ENCODE results near the gene CRYGD.
"Not testable (repeated sequence)": the region's sequence is repeated elsewhere in the genome, so short reads cannot be mapped to it uniquely, and the experiment has no call there.

The CRYGD gene

GRCh38 chr2:208124013-208124715 is at the start of gene CRYGD:
Gene CRYGD, minus strand, starts transcription at chr2:208124524. Its CDS starts 51 bp downstream, at chr2:208124473.
- DNase-seq (ENCODE audit: low read depth, low spot score): not testable (repeated sequence)

GRCh38 chr2:208172125-208172524 is 47.8 kb upstream of the CRYGD start:
- no peak for DNase-seq (ENCODE audit: low read depth, low spot score)

DNA sequence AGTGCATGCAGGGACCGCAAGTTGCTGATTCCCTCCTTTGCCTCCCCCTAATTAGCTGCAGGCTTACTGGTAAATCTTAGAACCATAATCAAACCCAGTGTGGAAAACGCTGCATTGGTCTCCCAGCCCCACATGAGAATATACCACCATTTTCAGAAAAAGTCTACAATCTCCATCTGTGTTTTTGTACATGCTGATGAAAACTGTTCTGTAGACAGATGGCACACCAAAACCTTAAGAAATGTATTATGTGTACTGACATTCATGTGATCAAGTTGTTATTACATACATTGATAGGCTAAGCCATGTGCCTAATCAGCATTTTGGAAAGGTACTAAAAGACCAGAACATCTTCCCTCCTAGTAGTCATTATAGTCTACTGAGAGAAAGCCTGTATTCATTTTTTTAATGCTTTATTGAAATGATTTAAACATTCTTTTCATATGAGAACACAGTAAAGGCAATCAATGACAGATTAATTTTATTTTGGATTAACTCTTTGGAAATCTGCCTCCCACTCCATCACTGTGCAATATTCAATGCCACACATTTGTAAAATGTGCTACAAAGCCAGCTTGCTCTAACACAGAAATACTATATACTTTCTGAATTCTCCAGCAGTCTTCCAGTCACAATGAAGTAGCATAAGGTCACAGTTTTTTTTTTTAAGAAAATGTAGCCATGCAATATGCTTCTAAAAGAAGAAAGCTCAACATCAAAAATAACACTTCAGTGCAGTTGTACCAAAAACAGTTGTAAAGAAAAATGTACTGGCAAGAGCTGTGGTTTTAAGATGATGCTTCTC is 40.8 kb upstream of the CRYGD start:
- DNase-seq (ENCODE audit: low read depth, low spot score): no peak

DNA sequence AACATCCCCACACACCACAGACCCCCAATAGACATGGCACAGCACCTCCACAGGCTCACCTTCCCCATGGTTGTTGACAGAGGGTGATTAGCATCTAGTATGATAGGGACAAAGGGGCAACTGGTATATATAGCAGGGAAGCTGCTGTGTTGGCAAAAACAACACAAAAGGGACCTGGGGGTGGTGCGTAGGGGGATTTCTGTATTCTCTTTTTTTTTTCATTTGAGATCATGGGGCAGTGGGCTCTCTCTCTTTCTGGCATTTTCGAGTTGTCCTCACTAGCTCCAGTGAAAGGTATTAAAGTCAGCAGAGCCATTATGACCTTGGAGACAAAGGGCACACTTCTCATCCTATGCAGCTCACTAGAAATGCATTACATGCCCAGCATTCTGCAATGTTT is 39.2 kb upstream of the CRYGD start, which contains the start of gene CRYGA:
Gene CRYGA, minus strand, starts transcription at position 101 of the 400 bp plus-strand sequence. Its CDS starts 33 bp downstream, at position 68.
- no peak for DNase-seq (ENCODE audit: low read depth, low spot score)

DNA sequence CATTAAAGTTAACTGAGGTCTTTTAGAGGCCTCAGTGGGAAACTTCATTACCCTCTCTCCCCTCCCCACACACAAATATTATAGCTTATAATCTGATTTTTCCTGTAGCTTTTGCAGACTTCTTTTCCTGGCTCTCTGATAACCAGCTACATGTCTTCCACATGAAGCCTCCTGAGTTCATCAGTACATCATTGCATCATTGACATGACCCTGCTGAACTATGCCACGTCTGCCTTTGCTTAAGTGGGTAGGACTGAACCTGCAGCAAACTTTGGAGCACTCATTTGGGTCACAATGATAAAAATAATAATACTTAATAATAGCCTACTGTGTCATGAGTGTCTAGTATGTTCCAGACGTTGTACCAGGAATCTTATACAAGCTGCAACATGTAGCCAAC is 32.1 kb upstream of the CRYGD start:
- no peak for DNase-seq (ENCODE audit: low read depth, low spot score)

DNA sequence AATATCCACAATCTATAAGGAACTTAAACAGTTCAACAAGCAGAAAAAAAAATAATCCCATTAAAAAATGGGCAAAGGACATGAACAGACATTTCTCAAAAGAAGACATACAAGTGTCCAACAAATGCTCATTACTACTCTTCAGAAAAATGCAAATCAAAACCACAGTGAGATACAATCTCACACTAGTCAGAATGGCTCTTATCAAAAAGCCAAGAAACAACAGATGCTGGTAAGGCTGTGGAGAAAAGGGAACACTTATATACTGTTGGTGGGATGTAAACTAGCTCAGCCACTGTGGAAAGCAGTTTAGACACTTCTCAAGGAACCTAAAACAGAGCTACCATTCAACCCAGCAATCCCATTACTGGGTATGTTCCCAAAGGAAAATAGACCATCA is 28.8 kb upstream of the CRYGD start:
- no peak for DNase-seq (ENCODE audit: low read depth, low spot score)

DNA sequence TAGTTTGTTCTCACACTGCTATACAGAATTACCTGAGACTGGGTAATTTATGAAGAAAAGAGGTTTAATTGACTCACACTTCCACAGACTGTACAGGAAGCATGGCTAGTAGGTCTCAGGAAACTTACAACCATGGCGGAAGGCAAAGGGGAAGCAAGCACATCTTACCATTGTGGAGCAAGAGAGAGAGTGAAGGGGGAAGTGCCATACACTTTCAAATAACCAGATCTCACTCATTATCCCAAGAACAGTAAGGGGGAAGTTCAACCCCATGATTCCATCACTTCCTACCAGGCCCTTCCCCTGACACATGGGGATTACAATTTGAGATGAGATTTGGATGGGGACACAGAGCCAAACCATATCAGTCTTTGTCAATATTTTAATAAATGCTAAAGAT is 26.6 kb upstream of the CRYGD start:
- no peak for DNase-seq (ENCODE audit: low read depth, low spot score)

GRCh38 chr2:208150094-208150493 is 25.8 kb upstream of the CRYGD start:
- DNase-seq (ENCODE audit: low read depth, low spot score): no peak

GRCh38 chr2:208148803-208149202 is 24.5 kb upstream of the CRYGD start:
- no peak for DNase-seq (ENCODE audit: low read depth, low spot score)

GRCh38 chr2:208147759-208148158 is 23.4 kb upstream of the CRYGD start:
- no peak for DNase-seq (ENCODE audit: low read depth, low spot score)

DNA sequence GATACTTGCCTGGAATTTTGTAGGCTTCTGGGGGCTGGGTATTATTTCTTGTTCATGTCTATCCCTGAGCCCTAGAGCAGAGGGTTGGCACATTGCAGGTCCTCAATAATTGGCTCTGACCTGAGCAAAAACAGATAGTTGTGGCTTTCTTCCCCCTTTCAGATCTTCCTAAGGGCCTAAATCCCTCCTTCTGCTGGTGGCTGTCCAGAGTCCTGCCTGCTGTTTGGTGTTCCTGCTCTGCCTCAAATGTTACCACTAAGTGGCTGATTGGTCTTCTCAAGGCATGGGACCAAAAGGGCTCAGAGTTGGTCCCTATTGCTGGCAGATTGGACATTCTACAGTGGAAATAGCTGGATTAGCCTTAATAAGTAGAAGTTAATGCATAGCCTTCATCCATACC is 22.7 kb upstream of the CRYGD start:
- no peak for DNase-seq (ENCODE audit: low read depth, low spot score)

DNA sequence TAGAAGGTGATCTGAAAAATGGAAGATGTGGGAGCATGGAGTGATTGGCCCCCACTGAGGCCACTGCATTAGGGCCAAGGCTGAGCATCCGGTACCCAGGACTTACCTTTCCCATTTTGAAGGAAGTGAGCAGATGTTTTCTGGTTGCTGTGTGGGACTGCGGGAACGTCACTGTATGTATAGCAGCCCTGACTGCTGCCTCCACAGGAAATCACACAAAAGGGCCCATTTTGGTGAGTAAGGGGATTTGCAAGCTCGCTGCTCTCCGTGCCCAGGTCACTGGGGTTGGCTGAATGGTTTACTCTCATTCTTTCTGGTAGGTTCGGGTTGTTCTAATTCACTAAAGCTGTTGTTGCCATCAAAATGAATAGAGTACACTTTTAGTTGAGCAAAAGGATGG is 21.7 kb upstream of the CRYGD start, which contains the start of gene CRYGB:
Gene CRYGB, minus strand, starts transcription at position 153 of the 400 bp plus-strand sequence. Its CDS starts 38 bp downstream, at position 115.
- no peak for DNase-seq (ENCODE audit: low read depth, low spot score)

- DNase-seq (ENCODE audit: low read depth, low spot score): no peak
Observed at GRCh38 chr2:208142925-208143799, 18.8 kb upstream of the CRYGD start.

GRCh38 chr2:208142240-208142924 is 18.1 kb upstream of the CRYGD start:
- DNase-seq (ENCODE audit: low read depth, low spot score): no peak

DNA sequence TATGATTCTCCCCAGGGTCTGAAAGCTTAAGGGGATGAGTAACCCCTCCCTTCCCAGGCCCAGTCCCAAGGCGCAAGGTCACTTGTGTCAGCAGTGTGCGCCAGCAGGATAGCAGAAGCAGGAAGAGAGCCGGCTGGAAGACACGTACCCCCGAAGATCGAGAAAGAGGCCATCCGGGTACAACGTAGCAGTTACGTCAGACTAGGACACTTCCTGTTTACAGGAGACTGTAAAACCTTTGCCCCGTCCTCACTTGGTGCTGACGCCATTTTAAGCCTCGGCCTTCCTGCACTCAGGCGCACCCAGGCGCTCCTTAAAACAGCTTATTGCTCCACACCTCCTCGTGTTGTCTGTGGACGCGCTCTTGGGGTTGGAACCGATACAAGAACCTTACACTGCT is 15.1 kb upstream of the CRYGD start:
- no peak for DNase-seq (ENCODE audit: low read depth, low spot score)

- DNase-seq (ENCODE audit: low read depth, low spot score): not testable (repeated sequence)
Observed at GRCh38 chr2:208138334-208138733, 14.0 kb upstream of the CRYGD start.

DNA sequence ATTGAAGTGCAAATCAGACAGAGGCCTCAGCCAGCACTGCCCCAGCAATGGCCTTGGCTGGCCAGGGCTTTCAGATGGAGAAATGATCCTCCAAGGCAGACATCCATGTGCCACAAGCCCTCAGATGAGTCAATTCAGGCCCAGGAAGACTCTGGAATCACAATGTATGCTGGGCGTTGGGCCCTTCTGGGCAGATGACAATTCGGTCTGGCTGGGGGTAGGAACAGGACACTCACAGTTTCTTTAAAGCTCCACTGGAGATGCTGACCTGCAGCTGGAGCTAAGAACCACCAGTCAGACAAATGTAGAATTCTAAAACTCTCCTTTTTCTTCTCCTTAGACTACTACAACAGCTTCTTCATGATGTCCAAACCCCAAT is 12.4 kb upstream of the CRYGD start:
- DNase-seq (ENCODE audit: low read depth, low spot score): no peak

DNA sequence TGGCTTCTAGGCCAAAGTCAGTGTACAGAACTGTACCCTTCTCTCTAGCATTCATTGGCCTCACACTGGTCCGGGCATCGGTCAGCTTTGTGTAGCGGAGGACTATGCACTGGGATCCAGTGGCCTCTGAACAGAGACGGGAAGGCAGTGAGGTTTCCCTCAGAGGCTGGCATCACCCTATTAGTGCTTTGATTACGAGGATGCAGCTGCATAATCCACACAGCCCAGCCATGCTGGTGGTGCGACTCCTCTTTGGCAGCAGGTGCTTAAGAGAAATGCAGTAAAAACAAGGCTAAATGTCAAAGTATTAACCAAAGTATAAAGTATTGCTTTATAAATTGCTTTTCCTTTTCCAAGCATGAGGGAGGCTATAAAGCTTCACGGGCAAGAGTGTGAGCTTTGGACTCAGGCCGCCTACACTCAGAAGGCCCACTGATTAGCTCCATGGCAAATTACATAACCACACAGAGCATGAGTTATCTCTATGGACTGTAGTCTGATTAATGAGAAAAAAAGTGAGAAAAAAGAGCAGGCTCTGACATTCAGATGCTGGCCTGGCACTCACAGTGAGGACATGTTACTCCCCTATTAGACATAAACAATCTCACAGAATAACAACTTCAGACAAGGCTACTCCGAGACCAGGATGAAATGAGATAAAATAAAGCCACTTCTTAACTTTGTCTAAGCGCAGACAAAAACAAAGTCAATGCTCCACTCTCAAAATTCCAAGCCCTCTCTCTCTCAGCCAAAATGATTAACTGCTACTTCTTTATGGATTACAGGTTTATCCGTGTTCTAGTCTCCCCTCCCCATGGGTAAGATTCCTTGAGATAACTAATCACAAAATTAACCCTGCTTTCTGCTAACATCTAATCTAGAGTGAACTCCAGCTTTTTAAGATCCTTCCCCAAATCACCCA is 11.7 kb upstream of the CRYGD start:
- DNase-seq (ENCODE audit: low read depth, low spot score): no peak

- DNase-seq (ENCODE audit: low read depth, low spot score): no peak
Observed at GRCh38 chr2:208134928-208135586, 10.7 kb upstream of the CRYGD start.

GRCh38 chr2:208130712-208131110 is 6.4 kb upstream of the CRYGD start:
- DNase-seq (ENCODE audit: low read depth, low spot score): no peak

Measured in brain pericyte (primary cell).